HepG2 (cell line): Measurements from ENCODE around the gene FBLN7. TPM values are rescaled to one million over a fixed set of nuclear protein-coding genes. Genes with fewer than 3 reads are reported as not detected.

Source experiments
- ATAC-seq: fragments of 200-7000 bp; cut with Tn5 transposase; 3 replicates; pipeline ENCODE4 v1.9.1; 2020; ENCODE audit warnings: mild to moderate bottlenecking, moderate library complexity
- BruUV-seq: library from RNA; stranded (reverse); fragments of 400-500 nt; replicated peaks from 2 replicates; lab custom pipeline; 2021; lab: Mats Ljungman, UMichigan
- CTCF ChIA-PET: fragments of 300-600 bp; formaldehyde crosslinking; extraction: SDS; loops from one replicate; lab custom pipeline; 2021; ENCODE audit warnings: low total read pairs, inconsistent platforms, low intra/inter-chr PET ratio; lab: Yijun Ruan, JAX
- POLR2A ChIA-PET: fragments of 350-600 bp; sonication (Branson Sonifier 250); formaldehyde crosslinking; loops from one replicate; lab custom pipeline; 2020; ENCODE audit warnings: antibody characterized with exemption, inconsistent platforms; lab: Yijun Ruan, JAX
- DNase-seq: peaks from one replicate; pipeline ENCODE4 v3.0.0-alpha.2; 2015; ENCODE audit warnings: low spot score
- FAIRE-seq: peaks from 3 replicates; lab custom pipeline; 2011; peaks lifted over from hg19 to GRCh38; lab: Jason Lieb, UNC
- H2AFZ ChIP-seq: one replicate; pipeline ENCODE4 v1.6.1; 2011; ENCODE audit warnings: low read length, inconsistent platforms
- H3K27ac ChIP-seq: fragments of 300-600 bp; 3 replicates; pipeline ENCODE4 v1.8.0; 2011; ENCODE audit warnings: mixed run types, mild to moderate bottlenecking, mixed read lengths, low read length, inconsistent platforms; ENCODE audit not compliant: insufficient read depth; ENCODE audit errors: extremely low read length
- H3K27me3 ChIP-seq, 2 experiments: fragments of 200-600 bp in 1 of 2; 2 replicates in 1 of 2; 3 replicates in 1 of 2; pipeline versions ENCODE4 v1.6.0 to v1.8.0; 2011; ENCODE audit warnings: low read length in 2 of 2, mild to moderate bottlenecking in 2 of 2, moderate library complexity in 2 of 2, inconsistent platforms in 1 of 2; ENCODE audit not compliant: insufficient read depth in 2 of 2, control insufficient read depth in 1 of 2
- H3K36me3 ChIP-seq, 2 experiments: fragments of 200-600 bp in 1 of 2; replicated peaks in 1 of 2; 2 replicates in 1 of 2; 3 replicates in 1 of 2; pipeline versions ENCODE4 v1.5.1 to v1.8.0; 2011; ENCODE audit warnings: low read length in 2 of 2, inconsistent platforms in 1 of 2; ENCODE audit not compliant: insufficient read depth in 2 of 2, control insufficient read depth in 1 of 2
- H3K4me1 ChIP-seq: 2 replicates; pipeline ENCODE4 v1.5.1; 2012; ENCODE audit warnings: low read length, inconsistent platforms; ENCODE audit not compliant: insufficient read depth
- H3K4me2 ChIP-seq: 2 replicates; pipeline ENCODE4 v1.6.0; 2011; ENCODE audit warnings: low read depth, low read length, inconsistent platforms
- H3K4me3 ChIP-seq, 3 experiments: fragments of 200-600 bp in 1 of 3; sonication (generic), shearing (Covaris generic) in 1 of 3; replicated peaks in 1 of 3; 2 replicates each; pipeline ENCODE4 v1.5.1; 2011 to 2016; ENCODE audit warnings: low read length in 3 of 3, inconsistent platforms in 2 of 3, low read depth in 2 of 3, mild to moderate bottlenecking in 2 of 3, control low read depth in 1 of 3, mixed read lengths in 1 of 3; ENCODE audit not compliant: insufficient read depth in 1 of 3
- H3K79me2 ChIP-seq: one replicate; pipeline ENCODE4 v1.6.1; 2011; ENCODE audit warnings: low read length, inconsistent platforms; ENCODE audit not compliant: insufficient read depth
- H3K9ac ChIP-seq: 2 replicates; pipeline ENCODE4 v1.6.0; 2011; ENCODE audit warnings: mild to moderate bottlenecking, low read depth, low read length, inconsistent platforms; ENCODE audit not compliant: insufficient read depth
- H3K9me3 ChIP-seq: 2 replicates; pipeline ENCODE4 v1.5.1; 2012; ENCODE audit warnings: mild to moderate bottlenecking, low read length
- H4K20me1 ChIP-seq: 2 replicates; pipeline ENCODE4 v1.6.0; 2011; ENCODE audit warnings: inconsistent platforms, mild to moderate bottlenecking, low read length, moderate library complexity; ENCODE audit not compliant: insufficient read depth
- REXO4 ChIP-seq: sonication (generic); formaldehyde crosslinking; IDR thresholded peaks from 2 replicates; pipeline ENCODE4 v1.8.0; 2022; ENCODE audit warnings: missing genetic modification reagents, mild to moderate bottlenecking, borderline replicate concordance
- ZNF629 ChIP-seq: sonication (generic); formaldehyde crosslinking; conservative IDR thresholded peaks from 2 replicates; pipeline ENCODE4 v1.5.0; 2020; ENCODE audit warnings: missing genetic modification reagents
- ZNF75D ChIP-seq: sonication (generic); formaldehyde crosslinking; IDR thresholded peaks from 2 replicates; pipeline ENCODE4 v1.8.1; 2023; ENCODE audit warnings: missing genetic modification reagents, mild to moderate bottlenecking, borderline replicate concordance
- WGBS: methylation state at CpG from one replicate; pipeline ENCODE4 v1.1.6; 2017; ENCODE audit warnings: low lambda C conversion rate; 5-methylcytosine and 5-hydroxymethylcytosine counted together
- in situ Hi-C: cut with HindIII; loops from 2 replicates; pipeline ENCODE4 v1.10.0; 2017; ENCODE audit warnings: low pct_unique_long_range_greater_than_20kb; ENCODE audit not compliant: extremely low pct_ligation_motif_present
- intact Hi-C: fragments of 100-400 bp; cut with micrococcal nuclease; formaldehyde crosslinking; loops from one replicate; pipeline ENCODE4 v1.10.0; 2022; ENCODE audit not compliant: unreplicated experiment
- polyA plus RNA-seq, 8 experiments: library from polyadenylated mRNA; depleted of rRNA in 3 of 8; stranded (reverse) in 7 of 8; unstranded in 1 of 8; fragments of >200 nt; fragmentation: Illumina TruSeq in 4 of 8; extraction: Trizol in 4 of 8; gene quantifications; 2 replicates each; pipeline versions ENCODE4 v1.2.1 to v1.2.3, GENCODE V29; 2011 to 2016; ENCODE audit warnings: low read depth in 4 of 8, missing spikeins in 1 of 8, mixed read lengths in 1 of 8; ENCODE audit not compliant: insufficient read depth in 1 of 8
- total RNA-seq, 5 experiments: library from RNA; depleted of rRNA; stranded (reverse); fragments of >200 nt; fragmentation: Illumina TruSeq; extraction: Trizol; gene quantifications; 2 replicates each; pipeline ENCODE4 v1.2.3, GENCODE V29; 2016; ENCODE audit warnings: low read depth in 1 of 5
- TF ChIP-seq, protein P1 (sequence below): sonication (generic); formaldehyde crosslinking; IDR thresholded peaks from one replicate; pipeline ENCODE4 v1.5.1; 2020; ENCODE audit warnings: mild to moderate bottlenecking, missing genetic modification reagents; ENCODE audit errors: not compliant biosample characterization
- TF ChIP-seq, protein P2 (sequence below): sonication (generic); formaldehyde crosslinking; IDR thresholded peaks from 2 replicates; pipeline ENCODE4 v1.4.0; 2020; ENCODE audit warnings: missing genetic modification reagents
- TF ChIP-seq, protein P3 (sequence below): sonication (generic); formaldehyde crosslinking; IDR thresholded peaks from 2 replicates; pipeline ENCODE4 v1.4.0; 2020; ENCODE audit warnings: mild to moderate bottlenecking, missing genetic modification reagents

The FBLN7 gene
- total and polyA plus RNA-seq, 2 of the 13 experiments (the other 11 are each of a cell fraction or from before 2014, with no cell fraction given), result 1.4 to 2.3 TPM

DNA sequence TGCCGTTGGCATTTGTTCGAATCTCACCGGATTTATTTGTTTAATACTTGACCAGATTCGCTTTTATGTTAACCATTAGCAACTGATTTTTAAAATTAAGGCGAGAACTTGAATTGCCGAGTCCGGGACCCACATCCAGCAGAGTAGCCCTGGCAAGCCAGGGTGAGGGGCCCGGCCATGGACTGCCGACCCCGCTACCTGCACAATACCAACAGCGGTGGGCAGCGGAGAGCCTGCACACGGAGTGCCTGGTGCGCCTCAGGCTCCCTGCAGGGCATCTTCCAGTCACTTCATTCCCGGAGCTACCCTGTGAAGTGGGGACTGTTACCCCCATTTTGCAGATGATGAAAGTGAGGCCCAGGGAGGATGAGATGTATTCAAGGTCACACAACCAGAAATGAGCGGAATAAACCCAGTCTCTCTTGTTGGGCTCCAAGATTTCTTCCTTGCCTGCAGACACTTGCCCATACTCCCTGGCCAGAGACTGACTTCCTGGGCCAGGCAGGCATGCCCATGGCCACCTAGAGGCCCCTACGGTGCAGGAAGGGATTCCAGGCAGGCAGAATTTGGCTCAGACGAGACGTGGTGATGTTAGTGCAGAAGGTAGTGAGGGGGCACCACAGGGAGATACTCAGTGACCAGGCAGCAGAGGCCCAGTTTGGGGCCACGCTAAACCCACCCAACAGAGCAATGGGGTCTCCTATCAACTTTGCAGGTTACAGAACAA, 2.9 kb downstream of the FBLN7 start:
- TF ChIP-seq, protein P1, sequence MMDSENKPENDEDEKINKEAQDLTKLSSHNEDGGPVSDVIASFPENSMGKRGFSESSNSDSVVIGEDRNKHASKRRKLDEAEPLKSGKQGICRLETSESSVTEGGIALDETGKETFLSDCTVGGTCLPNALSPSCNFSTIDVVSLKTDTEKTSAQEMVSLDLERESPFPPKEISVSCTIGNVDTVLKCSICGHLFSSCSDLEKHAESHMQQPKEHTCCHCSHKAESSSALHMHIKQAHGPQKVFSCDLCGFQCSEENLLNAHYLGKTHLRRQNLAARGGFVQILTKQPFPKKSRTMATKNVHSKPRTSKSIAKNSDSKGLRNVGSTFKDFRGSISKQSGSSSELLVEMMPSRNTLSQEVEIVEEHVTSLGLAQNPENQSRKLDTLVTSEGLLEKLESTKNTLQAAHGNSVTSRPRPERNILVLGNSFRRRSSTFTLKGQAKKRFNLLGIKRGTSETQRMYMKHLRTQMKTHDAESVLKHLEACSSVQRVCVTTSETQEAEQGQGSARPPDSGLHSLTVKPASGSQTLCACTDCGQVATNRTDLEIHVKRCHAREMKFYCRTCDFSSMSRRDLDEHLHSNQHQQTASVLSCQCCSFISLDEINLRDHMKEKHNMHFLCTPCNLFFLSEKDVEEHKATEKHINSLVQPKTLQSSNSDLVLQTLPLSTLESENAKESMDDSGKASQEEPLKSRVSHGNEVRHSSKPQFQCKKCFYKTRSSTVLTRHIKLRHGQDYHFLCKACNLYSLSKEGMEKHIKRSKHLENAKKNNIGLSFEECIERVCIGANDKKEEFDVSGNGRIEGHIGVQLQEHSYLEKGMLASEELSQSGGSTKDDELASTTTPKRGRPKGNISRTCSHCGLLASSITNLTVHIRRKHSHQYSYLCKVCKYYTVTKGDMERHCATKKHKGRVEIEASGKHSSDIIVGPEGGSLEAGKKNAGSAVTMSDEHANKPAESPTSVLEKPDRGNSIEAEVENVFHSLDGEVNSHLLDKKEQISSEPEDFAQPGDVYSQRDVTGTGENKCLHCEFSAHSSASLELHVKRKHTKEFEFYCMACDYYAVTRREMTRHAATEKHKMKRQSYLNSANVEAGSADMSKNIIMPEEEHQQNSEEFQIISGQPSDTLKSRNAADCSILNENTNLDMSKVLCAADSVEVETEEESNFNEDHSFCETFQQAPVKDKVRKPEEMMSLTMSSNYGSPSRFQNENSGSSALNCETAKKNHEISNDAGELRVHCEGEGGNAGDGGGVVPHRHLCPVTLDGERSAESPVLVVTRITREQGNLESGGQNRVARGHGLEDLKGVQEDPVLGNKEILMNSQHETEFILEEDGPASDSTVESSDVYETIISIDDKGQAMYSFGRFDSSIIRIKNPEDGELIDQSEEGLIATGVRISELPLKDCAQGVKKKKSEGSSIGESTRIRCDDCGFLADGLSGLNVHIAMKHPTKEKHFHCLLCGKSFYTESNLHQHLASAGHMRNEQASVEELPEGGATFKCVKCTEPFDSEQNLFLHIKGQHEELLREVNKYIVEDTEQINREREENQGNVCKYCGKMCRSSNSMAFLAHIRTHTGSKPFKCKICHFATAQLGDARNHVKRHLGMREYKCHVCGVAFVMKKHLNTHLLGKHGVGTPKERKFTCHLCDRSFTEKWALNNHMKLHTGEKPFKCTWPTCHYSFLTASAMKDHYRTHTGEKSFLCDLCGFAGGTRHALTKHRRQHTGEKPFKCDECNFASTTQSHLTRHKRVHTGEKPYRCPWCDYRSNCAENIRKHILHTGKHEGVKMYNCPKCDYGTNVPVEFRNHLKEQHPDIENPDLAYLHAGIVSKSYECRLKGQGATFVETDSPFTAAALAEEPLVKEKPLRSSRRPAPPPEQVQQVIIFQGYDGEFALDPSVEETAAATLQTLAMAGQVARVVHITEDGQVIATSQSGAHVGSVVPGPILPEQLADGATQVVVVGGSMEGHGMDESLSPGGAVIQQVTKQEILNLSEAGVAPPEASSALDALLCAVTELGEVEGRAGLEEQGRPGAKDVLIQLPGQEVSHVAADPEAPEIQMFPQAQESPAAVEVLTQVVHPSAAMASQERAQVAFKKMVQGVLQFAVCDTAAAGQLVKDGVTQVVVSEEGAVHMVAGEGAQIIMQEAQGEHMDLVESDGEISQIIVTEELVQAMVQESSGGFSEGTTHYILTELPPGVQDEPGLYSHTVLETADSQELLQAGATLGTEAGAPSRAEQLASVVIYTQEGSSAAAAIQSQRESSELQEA (CRISPR knock-in tag), result no peak
- TF ChIP-seq ZNF629 (CRISPR knock-in tag) (peak; percentile 86), ZNF75D (CRISPR knock-in tag) (0 out of 2 replicates have a peak, but pooled peaks have one; percentile 51), REXO4 (CRISPR knock-in tag) (no peak)
- TF ChIP-seq, protein P2, sequence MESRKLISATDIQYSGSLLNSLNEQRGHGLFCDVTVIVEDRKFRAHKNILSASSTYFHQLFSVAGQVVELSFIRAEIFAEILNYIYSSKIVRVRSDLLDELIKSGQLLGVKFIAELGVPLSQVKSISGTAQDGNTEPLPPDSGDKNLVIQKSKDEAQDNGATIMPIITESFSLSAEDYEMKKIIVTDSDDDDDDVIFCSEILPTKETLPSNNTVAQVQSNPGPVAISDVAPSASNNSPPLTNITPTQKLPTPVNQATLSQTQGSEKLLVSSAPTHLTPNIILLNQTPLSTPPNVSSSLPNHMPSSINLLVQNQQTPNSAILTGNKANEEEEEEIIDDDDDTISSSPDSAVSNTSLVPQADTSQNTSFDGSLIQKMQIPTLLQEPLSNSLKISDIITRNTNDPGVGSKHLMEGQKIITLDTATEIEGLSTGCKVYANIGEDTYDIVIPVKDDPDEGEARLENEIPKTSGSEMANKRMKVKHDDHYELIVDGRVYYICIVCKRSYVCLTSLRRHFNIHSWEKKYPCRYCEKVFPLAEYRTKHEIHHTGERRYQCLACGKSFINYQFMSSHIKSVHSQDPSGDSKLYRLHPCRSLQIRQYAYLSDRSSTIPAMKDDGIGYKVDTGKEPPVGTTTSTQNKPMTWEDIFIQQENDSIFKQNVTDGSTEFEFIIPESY (CRISPR knock-in tag), result 0 out of 2 replicates have a peak, but pooled peaks have one; percentile 33
- TF ChIP-seq, protein P3, sequence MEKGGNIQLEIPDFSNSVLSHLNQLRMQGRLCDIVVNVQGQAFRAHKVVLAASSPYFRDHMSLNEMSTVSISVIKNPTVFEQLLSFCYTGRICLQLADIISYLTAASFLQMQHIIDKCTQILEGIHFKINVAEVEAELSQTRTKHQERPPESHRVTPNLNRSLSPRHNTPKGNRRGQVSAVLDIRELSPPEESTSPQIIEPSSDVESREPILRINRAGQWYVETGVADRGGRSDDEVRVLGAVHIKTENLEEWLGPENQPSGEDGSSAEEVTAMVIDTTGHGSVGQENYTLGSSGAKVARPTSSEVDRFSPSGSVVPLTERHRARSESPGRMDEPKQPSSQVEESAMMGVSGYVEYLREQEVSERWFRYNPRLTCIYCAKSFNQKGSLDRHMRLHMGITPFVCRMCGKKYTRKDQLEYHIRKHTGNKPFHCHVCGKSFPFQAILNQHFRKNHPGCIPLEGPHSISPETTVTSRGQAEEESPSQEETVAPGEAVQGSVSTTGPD (CRISPR knock-in tag), result 0 out of 2 replicates have a peak, but pooled peaks have one; percentile 24
- TF ChIP-seq, all 625 proteins: peak for 4

More for the DNA sequence above, 2.9 kb downstream of the FBLN7 start:
- in situ Hi-C loops (no loop called here), intact Hi-C loops (no loop called here)
- no peak for DNase-seq
- H3K4me3 ChIP-seq, result no peak overlapping the region
- H3K9ac ChIP-seq, result no peak overlapping the region
- ChIA-PET CTCF (no interaction called here), POLR2A (no interaction called here)
- H3K36me3 ChIP-seq, result no peaks in the 10 kb centered on the region
- H3K79me2 ChIP-seq, result no peaks in the 10 kb centered on the region
- no peak for FAIRE-seq
- H3K4me2 ChIP-seq, result no peak overlapping the region
- H4K20me1 ChIP-seq, result no peaks in the 10 kb centered on the region
- H3K4me1 ChIP-seq, result peaks cover 18% of the 10 kb centered on the region
- H3K27ac ChIP-seq, result no peak overlapping the region
- H3K9me3 ChIP-seq, result no peaks in the 10 kb centered on the region
- no TSS peak for BruUV-seq
- ATAC-seq, result no peak
- 91% methylated on average over 20 of the region's 20 CpGs for WGBS
- H2AFZ ChIP-seq, result no peak overlapping the region
- H3K27me3 ChIP-seq, result no peaks in the 10 kb centered on the region; a peak in 1 of 5 replicates
